Skeletal muscle tissue (tissue), 4 donors: Measurements from ENCODE around the gene MAST2. TPM values are rescaled to one million over a fixed set of nuclear protein-coding genes. Genes with fewer than 3 reads are reported as not detected.
"Not testable (repeated sequence)": the region's sequence is repeated elsewhere in the genome, so short reads cannot be mapped to it uniquely, and the experiment has no call there.

Experiments used
- H3K27ac ChIP-seq: one replicate; pipeline ENCODE4 v1.7.0; 2013; ENCODE audit warnings: mild to moderate bottlenecking, low read depth, low read length, inconsistent platforms
- H3K27me3 ChIP-seq, 3 donors: one replicate each; pipeline ENCODE4 v1.7.0; 2013; ENCODE audit warnings: low read length in 3 of 3; ENCODE audit not compliant: control insufficient read depth in 3 of 3, insufficient read depth in 3 of 3
- H3K36me3 ChIP-seq, 3 donors: one replicate each; pipeline ENCODE4 v1.7.0; 2013; ENCODE audit warnings: low read length in 3 of 3; ENCODE audit not compliant: control insufficient read depth in 3 of 3, insufficient read depth in 3 of 3
- H3K4me1 ChIP-seq, 3 donors: one replicate each; pipeline ENCODE4 v1.7.0; 2013; ENCODE audit warnings: low read length in 3 of 3, mild to moderate bottlenecking in 3 of 3; ENCODE audit not compliant: control insufficient read depth in 3 of 3, insufficient read depth in 3 of 3
- H3K4me3 ChIP-seq, 3 donors: one replicate each; pipeline ENCODE4 v1.7.0; 2013; ENCODE audit warnings: low read length in 3 of 3
- H3K9ac ChIP-seq, 3 donors: one replicate each; pipeline ENCODE4 v1.7.0; 2013; ENCODE audit warnings: low read length in 3 of 3, mild to moderate bottlenecking in 3 of 3, moderate library complexity in 2 of 3, low read depth in 1 of 3
- H3K9me3 ChIP-seq, 3 donors: one replicate each; pipeline ENCODE4 v1.7.0; 2013; ENCODE audit warnings: low read length in 3 of 3; ENCODE audit not compliant: control insufficient read depth in 3 of 3
- total RNA-seq: library from RNA; depleted of rRNA; stranded (reverse); fragments of >200 nt; gene quantifications from one replicate; pipeline ENCODE4 v1.2.3, GENCODE V29; 2014
- donor health status: Osteomylitis.

MAST2 gene
- total RNA-seq, 1 donor from 2014 or later, result 42.8 TPM

DNA sequence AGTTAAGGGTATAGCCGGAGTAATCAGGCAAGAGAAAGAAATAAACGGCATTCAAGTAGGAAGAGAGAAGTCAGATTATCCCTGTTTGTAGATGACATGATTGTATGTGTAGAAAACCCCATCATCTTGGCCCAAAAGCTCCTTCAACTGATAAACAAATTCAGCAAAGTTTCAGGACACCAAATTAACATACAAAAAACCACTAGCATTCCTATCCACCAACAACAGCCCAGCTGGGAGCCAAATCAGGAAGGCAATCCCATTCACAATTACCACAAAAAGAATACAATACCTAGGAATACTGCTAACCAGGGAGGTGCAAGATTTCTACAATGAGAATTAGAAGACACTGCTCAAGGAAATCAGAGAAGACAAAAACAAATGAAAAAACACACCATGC lies 45.3 kb downstream of the MAST2 start:
- Histone ChIP-seq H3K27ac (no peak overlapping the region), H3K9ac (no peak overlapping the region), H3K36me3 (no peaks in the 10 kb centered on the region), H3K9me3 (no peaks in the 10 kb centered on the region), H3K4me3 (no peak overlapping the region), H3K4me1 (no peaks in the 10 kb centered on the region), H3K27me3 (no peaks in the 10 kb centered on the region)

DNA sequence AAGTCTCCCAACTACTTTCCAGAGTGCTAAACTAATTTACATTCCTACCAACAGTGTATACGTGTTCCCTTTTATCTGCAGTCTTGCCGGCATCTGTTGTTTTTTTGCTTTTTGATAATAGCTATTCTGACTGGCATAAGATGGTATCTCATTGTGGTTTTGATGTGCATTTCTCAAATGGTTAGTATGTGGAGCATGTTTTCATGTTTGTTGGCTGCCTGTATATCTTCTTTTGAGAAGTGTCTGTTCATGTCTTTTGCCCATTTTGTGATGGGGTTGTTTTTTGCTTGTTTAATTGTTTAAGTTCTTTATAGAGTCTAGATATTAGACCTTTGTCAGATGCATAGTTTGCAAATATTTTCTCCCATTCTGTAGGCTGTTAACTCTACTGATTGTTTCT lies 46.6 kb downstream of the MAST2 start:
- Histone ChIP-seq H3K4me1 (no peaks in the 10 kb centered on the region), H3K4me3 (no peak overlapping the region), H3K27ac (no peak overlapping the region), H3K27me3 (no peaks in the 10 kb centered on the region), H3K36me3 (no peaks in the 10 kb centered on the region), H3K9ac (no peak overlapping the region), H3K9me3 (no peaks in the 10 kb centered on the region)

DNA sequence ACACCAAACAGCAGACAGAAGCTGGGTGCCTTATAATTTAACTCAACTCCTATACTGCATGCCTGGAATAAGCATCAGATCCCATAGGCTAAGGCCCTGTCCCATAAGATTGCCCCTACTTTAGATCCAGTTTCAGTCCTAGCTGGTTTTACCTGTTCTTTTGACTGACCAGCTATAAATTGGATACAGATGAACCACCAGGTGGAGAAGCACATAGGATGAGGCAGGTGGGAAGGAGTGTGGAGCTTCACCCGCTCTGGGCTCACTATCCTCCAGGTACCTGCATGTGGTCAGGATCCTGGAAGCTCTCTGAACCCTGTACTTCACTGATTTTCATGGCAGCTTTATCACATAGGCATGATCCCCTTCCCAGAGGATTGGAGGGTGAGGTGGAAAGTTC lies 51.3 kb downstream of the MAST2 start:
- Histone ChIP-seq H3K36me3 (no peaks in the 10 kb centered on the region), H3K4me3 (no peak overlapping the region), H3K27ac (no peak overlapping the region), H3K9me3 (no peaks in the 10 kb centered on the region), H3K9ac (no peak overlapping the region), H3K4me1 (no peaks in the 10 kb centered on the region), H3K27me3 (no peaks in the 10 kb centered on the region)

DNA sequence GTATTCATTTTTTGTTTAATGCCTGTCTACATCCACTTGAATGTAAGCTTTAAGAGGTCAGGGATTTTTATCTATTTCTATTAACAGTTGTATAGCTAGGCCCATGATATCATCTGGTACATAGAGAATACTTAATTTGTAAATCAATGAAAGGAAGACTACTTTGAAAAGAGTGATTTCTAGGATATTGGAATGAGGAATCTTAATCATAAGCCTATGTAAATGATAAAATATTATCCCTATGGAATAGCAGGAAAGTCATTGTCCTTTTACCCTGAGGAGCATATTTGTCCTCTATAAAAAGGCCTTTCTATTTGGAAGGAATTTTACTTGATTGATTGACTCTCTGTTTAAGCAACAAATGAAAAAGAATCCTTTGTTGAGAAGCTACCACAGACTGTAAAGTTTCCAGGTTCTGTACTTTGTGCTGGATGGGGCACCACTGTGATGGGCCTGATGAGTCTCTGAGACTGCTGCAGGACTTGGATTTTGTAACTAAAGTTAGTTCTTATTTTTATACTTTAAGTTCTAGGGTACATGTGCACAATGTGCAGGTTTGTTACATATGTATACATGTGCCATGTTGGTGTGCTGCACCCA lies 53.8 kb downstream of the MAST2 start:
- H3K9ac ChIP-seq, result no peak overlapping the region
- H3K36me3 ChIP-seq, result no peaks in the 10 kb centered on the region
- no peaks in the 10 kb centered on the region for H3K4me1 ChIP-seq
- H3K4me3 ChIP-seq, result no peak overlapping the region
- no peak overlapping the region for H3K27ac ChIP-seq
- H3K9me3 ChIP-seq, result no peaks in the 10 kb centered on the region
- H3K27me3 ChIP-seq, result no peaks in the 10 kb centered on the region

DNA sequence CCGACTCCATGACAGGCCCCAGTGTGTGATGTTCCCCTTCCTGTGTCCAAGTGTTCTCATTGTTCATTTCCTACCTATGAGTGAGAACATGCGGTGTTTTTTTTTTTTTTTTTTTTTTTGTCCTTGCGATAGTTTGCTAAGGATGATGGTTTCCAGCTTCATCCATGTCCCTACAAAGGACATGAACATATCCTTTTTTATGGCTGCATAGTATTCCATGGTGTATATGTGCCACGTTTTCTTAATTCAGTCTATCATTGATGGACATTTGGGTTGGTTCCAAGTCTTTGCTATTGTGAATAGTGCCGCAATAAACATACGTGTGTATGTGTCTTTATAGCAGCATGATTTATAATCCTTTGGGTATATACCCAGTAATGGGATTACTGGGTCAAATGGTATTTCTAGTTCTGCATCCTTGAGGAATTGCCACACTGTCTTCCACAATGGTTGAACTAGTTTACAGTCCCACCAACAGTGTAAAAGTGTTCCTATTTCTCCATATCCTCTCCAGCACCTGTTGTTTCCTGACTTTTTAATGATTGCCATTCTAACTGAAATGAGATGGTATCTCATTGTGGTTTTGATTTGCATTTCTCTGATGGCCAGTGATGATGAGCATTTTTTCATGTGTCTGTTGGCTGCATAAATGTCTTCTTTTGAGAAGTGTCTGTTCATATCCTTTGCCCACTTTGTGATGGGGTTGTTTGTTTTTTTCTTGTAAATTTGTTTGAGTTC lies 54.5 kb downstream of the MAST2 start:
- H3K27me3 ChIP-seq, H3K36me3 ChIP-seq, H3K4me1 ChIP-seq, H3K9me3 ChIP-seq, H3K4me3 ChIP-seq, H3K27ac ChIP-seq, H3K9ac ChIP-seq: not testable (repeated sequence)

DNA sequence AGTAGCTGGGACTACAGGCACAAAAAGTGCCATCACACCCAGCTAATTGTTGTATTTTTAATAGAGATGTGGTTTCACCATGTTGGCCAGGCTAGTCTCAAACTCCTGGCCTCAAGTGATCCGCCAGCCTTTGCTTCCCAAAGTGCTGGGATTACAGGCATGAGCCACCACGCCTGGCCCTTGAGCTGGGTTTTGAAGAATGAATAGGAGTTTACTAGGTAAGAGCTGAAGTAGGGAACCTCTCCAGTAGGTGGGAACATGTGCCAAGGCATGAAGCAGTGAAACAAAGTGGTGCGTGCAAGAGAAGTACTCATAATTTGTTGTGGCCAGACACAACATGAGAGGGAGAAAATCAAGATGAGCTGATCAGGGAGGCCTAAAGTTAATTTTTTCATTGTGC lies 55.8 kb downstream of the MAST2 start:
- Histone ChIP-seq H3K4me1 (peaks cover 0 to 5% (median 0%) of the 10 kb centered on the region in 3 donors), H3K4me3 (no peak overlapping the region), H3K9ac (no peak overlapping the region), H3K9me3 (no peaks in the 10 kb centered on the region), H3K27ac (no peak overlapping the region), H3K27me3 (no peaks in the 10 kb centered on the region), H3K36me3 (no peaks in the 10 kb centered on the region)

DNA sequence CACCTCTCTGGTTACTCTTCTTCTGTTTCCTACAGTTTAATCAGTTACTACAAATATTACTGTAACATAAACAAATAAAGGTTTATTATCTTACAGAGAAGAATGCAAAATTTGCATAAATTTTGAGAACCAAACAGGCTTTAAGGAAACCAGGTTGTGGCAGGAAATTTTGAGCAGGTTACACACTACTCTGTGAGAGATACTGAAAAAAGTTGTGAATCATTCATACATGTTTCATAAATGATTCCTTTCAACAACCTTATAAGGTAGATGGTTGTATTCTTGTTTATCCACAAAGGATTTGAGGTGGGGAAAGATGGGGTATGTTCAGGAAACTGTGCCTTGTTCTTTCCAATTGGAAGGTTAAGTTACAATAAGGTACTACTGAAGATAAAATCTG lies 58.6 kb downstream of the MAST2 start:
- peaks cover 0 to 13% (median 0%) of the 10 kb centered on the region in 3 donors for H3K4me1 ChIP-seq
- H3K27ac ChIP-seq, result no peak overlapping the region
- no peaks in the 10 kb centered on the region for H3K27me3 ChIP-seq
- peak overlapping the region in 1 of 3 donors; percentile 21 for H3K9ac ChIP-seq
- no peaks in the 10 kb centered on the region for H3K36me3 ChIP-seq
- H3K4me3 ChIP-seq, result no peak overlapping the region
- H3K9me3 ChIP-seq, result no peaks in the 10 kb centered on the region

DNA sequence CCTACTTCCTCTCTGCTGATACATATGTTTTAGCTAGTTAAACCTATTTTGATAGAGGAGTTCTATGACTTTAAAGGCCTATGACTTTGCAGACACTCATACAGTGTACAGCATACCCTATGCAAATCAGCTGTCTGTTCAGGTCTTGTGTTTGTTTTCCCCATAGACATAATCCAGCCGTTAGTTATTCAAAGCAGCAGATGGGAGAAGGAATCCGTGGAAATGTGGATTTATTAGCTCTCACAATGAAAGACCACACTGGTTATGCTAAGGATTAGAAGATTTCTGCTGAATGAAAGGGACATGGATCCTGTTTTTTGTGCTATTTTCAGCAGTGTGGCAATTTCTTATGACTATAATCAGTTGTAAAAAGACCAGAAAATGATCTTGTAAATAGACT lies 59.8 kb downstream of the MAST2 start:
- Histone ChIP-seq H3K4me3 (no peak overlapping the region), H3K27me3 (no peaks in the 10 kb centered on the region), H3K9me3 (no peaks in the 10 kb centered on the region), H3K9ac (no peak overlapping the region), H3K27ac (no peak overlapping the region), H3K4me1 (peaks cover 0 to 13% (median 0%) of the 10 kb centered on the region in 3 donors), H3K36me3 (no peaks in the 10 kb centered on the region)

DNA sequence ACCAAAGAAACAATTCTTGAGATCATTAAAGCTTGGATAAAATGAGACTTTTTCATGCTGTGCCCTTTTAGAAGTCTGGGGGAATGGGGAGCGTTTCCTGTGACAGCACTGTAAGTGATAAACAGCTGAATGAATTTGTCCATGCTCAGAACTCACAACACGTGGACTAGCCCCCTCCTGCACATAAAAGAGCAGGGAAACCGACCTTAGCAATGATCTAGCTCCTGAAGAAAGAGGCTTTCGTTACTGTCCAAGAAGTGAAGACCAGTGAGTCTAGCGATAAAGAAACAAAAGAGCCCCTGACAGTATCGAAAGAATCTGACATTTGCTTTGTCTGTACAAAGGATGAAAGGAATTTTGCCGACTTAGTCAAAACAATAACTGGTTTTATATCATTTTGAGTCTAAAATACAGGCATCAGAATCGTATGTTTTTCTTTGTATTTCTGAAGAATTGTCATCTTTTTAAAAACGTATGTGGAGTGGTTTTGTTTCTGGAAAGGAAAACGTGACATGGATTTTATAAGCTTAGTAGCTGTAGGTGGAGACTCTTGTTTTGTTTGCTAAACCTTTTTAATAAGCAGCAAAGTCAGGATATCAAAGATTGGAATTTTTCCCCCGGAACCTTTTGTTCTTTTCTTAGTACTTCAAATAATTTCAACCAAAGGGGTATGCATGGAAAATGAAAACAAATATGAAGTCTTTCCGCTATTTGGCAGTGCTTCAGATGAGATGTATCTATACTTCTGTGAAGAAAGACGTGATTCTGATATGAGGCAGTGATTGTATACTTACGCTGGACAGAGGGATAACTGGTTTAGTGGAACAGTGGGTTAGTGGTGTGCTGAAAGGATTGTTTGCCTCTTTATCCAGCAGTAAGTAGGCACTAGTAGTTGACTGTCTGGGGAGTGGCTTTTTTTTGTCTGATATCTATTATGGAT lies 61.0 kb downstream of the MAST2 start:
- no peaks in the 10 kb centered on the region for H3K36me3 ChIP-seq
- peak overlapping the region in 2 of 3 donors; percentile 42 to 54 for H3K9ac ChIP-seq
- peaks cover 0 to 13% (median 0%) of the 10 kb centered on the region in 3 donors for H3K4me1 ChIP-seq
- no peaks in the 10 kb centered on the region for H3K27me3 ChIP-seq
- H3K9me3 ChIP-seq, result no peaks in the 10 kb centered on the region
- H3K27ac ChIP-seq, result peak overlapping the region; percentile 29
- peak overlapping the region; percentile 34 to 64 (median 49) for H3K4me3 ChIP-seq
